Immature natural killer cell (primary cell): Measurements from ENCODE around the gene VIPR2. TPM values are rescaled to one million over a fixed set of nuclear protein-coding genes. Genes with fewer than 3 reads are reported as not detected.
A peak's percentile ranks its signal among the peaks of the same experiment; 100 is the strongest.

Experiments used
- DNase-seq, 3 donors: peaks; one replicate each; pipeline ENCODE4 v3.0.0; 2022; ENCODE audit warnings: mixed read lengths in 1 of 3
- H3K27ac Mint-ChIP-seq, 6 donors: one replicate each; pipeline ENCODE4 v1.8.0; 2020; ENCODE audit warnings: mixed read lengths in 6 of 6, mild to moderate bottlenecking in 5 of 6, inconsistent platforms in 4 of 6, moderate library complexity in 3 of 6
- H3K27me3 Mint-ChIP-seq, 3 donors: one replicate each; pipeline ENCODE4 v1.8.0; 2020 to 2021; ENCODE audit warnings: low read depth in 3 of 3, mild to moderate bottlenecking in 3 of 3, mixed read lengths in 3 of 3, moderate library complexity in 3 of 3, inconsistent platforms in 1 of 3
- H3K36me3 Mint-ChIP-seq, 3 donors: one replicate each; pipeline ENCODE4 v1.8.0; 2020; ENCODE audit warnings: mixed read lengths in 3 of 3, inconsistent platforms in 2 of 3, mild to moderate bottlenecking in 2 of 3
- H3K4me1 Mint-ChIP-seq, 2 donors: one replicate each; pipeline ENCODE4 v1.8.0; 2020; ENCODE audit warnings: inconsistent platforms in 2 of 2, mild to moderate bottlenecking in 2 of 2, mixed read lengths in 2 of 2, moderate library complexity in 1 of 2
- H3K4me3 Mint-ChIP-seq, 5 donors: one replicate each; pipeline ENCODE4 v1.8.0; 2020; ENCODE audit warnings: mild to moderate bottlenecking in 5 of 5, mixed read lengths in 5 of 5, inconsistent platforms in 3 of 5, moderate library complexity in 3 of 5
- H3K9me3 Mint-ChIP-seq, 6 donors: one replicate each; pipeline ENCODE4 v1.8.0; 2020; ENCODE audit warnings: mild to moderate bottlenecking in 6 of 6, mixed read lengths in 6 of 6, inconsistent platforms in 4 of 6, moderate library complexity in 3 of 6
- polyA plus RNA-seq, 3 donors: library from polyadenylated mRNA; unstranded; fragments of 300-500 nt; fragmentation: Illumina TruSeq; gene quantifications; one replicate each; pipeline ENCODE4 v1.2.3, GENCODE V29; 2021

VIPR2 gene
- polyA plus RNA-seq, 3 donors from 2014 or later = 0.41 to 5.2 (median 2.4) TPM

GRCh38 chr7:159039716-159040115, 105.0 kb downstream of the VIPR2 start:
- no peak overlapping the region for H3K4me3 Mint-ChIP-seq
- H3K4me1 Mint-ChIP-seq = peaks cover 0 to 3% of the 10 kb centered on the region in 2 donors
- H3K27me3 Mint-ChIP-seq = peaks cover 0 to 2% (median 0%) of the 10 kb centered on the region in 3 donors

GRCh38 chr7:159038066-159038465, 106.6 kb downstream of the VIPR2 start:
- peaks cover 0 to 1% (median 0%) of the 10 kb centered on the region in 6 donors for H3K9me3 Mint-ChIP-seq
- peaks cover 0 to 8% (median 4%) of the 10 kb centered on the region in 3 donors for H3K36me3 Mint-ChIP-seq
- DNase-seq = no peak
- peaks cover 0 to 2% (median 2%) of the 10 kb centered on the region in 3 donors for H3K27me3 Mint-ChIP-seq
- H3K4me3 Mint-ChIP-seq = no peak overlapping the region
- H3K27ac Mint-ChIP-seq = no peak overlapping the region
- H3K4me1 Mint-ChIP-seq = peaks cover 0 to 3% of the 10 kb centered on the region in 2 donors

More at GRCh38 chr7:159039716-159040115, 105.0 kb downstream of the VIPR2 start:
- Mint-ChIP-seq H3K9me3 (peaks cover 0 to 1% (median 0%) of the 10 kb centered on the region in 6 donors), H3K27ac (no peak overlapping the region), H3K36me3 (peaks cover 0 to 8% (median 0%) of the 10 kb centered on the region in 3 donors)
- DNase-seq = no peak

GRCh38 chr7:159036916-159037605, 107.6 kb downstream of the VIPR2 start:
- Mint-ChIP-seq H3K36me3 (peaks cover 0 to 6% (median 4%) of the 10 kb centered on the region in 3 donors), H3K27me3 (peaks cover 0 to 2% (median 2%) of the 10 kb centered on the region in 3 donors), H3K4me3 (no peak overlapping the region), H3K4me1 (peaks cover 0 to 3% of the 10 kb centered on the region in 2 donors), H3K27ac (no peak overlapping the region), H3K9me3 (peaks cover 0 to 1% (median 0%) of the 10 kb centered on the region in 6 donors)
- DNase-seq = no peak

GRCh38 chr7:159035571-159036073, 109.0 kb downstream of the VIPR2 start:
- H3K36me3 Mint-ChIP-seq = peaks cover 0 to 5% (median 4%) of the 10 kb centered on the region in 3 donors
- DNase-seq = no peak
- H3K27ac Mint-ChIP-seq = no peak overlapping the region
- peaks cover 0 to 1% (median 0%) of the 10 kb centered on the region in 6 donors for H3K9me3 Mint-ChIP-seq
- H3K4me1 Mint-ChIP-seq = peaks cover 0 to 6% of the 10 kb centered on the region in 2 donors
- no peak overlapping the region for H3K4me3 Mint-ChIP-seq
- H3K27me3 Mint-ChIP-seq = peaks cover 1 to 6% (median 2%) of the 10 kb centered on the region in 3 donors

DNA sequence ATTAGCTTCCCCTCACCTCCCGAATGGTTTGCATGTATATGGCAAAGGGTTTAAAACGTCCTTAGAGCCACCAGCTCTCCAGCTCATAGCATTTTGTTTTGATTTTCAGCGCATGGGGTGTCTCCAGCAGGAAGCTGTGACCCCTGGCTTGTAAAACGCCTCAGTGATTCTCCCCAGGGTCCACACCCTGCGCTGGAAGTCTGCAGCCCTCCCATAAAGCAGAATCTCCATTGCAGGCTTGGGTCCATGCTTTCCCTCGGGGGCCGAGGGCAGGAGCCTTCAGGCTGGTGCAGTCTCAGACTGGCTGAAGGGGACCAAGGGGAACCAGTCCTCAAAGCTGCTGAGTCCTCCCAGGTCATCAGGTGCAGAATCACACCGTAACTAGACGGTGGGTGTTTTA, 109.7 kb downstream of the VIPR2 start:
- Mint-ChIP-seq H3K4me3 (no peak overlapping the region), H3K9me3 (peaks cover 0 to 1% (median 0%) of the 10 kb centered on the region in 6 donors), H3K27ac (no peak overlapping the region), H3K4me1 (peaks cover 0 to 8% of the 10 kb centered on the region in 2 donors), H3K27me3 (peaks cover 1 to 6% (median 2%) of the 10 kb centered on the region in 3 donors), H3K36me3 (peaks cover 0 to 5% (median 4%) of the 10 kb centered on the region in 3 donors)
- DNase-seq = no peak

- peaks cover 1 to 6% (median 2%) of the 10 kb centered on the region in 3 donors for H3K27me3 Mint-ChIP-seq
- no peak for DNase-seq
- H3K27ac Mint-ChIP-seq = no peak overlapping the region
- peaks cover 0 to 5% (median 4%) of the 10 kb centered on the region in 3 donors for H3K36me3 Mint-ChIP-seq
- peaks cover 0 to 8% of the 10 kb centered on the region in 2 donors for H3K4me1 Mint-ChIP-seq
- no peak overlapping the region for H3K4me3 Mint-ChIP-seq
- H3K9me3 Mint-ChIP-seq = peaks cover 0 to 1% (median 0%) of the 10 kb centered on the region in 6 donors
These were observed 110.3 kb downstream of the VIPR2 start for GRCh38 chr7:159034394-159034793.

GRCh38 chr7:159033956-159034355, 110.7 kb downstream of the VIPR2 start:
- Mint-ChIP-seq H3K9me3 (peaks cover 0 to 1% (median 0%) of the 10 kb centered on the region in 6 donors), H3K27me3 (peaks cover 1 to 6% (median 2%) of the 10 kb centered on the region in 3 donors), H3K36me3 (peaks cover 0 to 5% (median 4%) of the 10 kb centered on the region in 3 donors), H3K4me1 (peaks cover 0 to 8% of the 10 kb centered on the region in 2 donors), H3K4me3 (no peak overlapping the region), H3K27ac (no peak overlapping the region)
- no peak for DNase-seq

- peaks cover 1 to 6% (median 2%) of the 10 kb centered on the region in 3 donors for H3K27me3 Mint-ChIP-seq
- peaks cover 0 to 1% (median 0%) of the 10 kb centered on the region in 6 donors for H3K9me3 Mint-ChIP-seq
- no peak for DNase-seq
- peaks cover 0 to 4% (median 4%) of the 10 kb centered on the region in 3 donors for H3K36me3 Mint-ChIP-seq
- H3K27ac Mint-ChIP-seq = no peak overlapping the region
- no peak overlapping the region for H3K4me3 Mint-ChIP-seq
- H3K4me1 Mint-ChIP-seq = peaks cover 0 to 8% of the 10 kb centered on the region in 2 donors
These were observed 111.2 kb downstream of the VIPR2 start for GRCh38 chr7:159033473-159033825.

DNA sequence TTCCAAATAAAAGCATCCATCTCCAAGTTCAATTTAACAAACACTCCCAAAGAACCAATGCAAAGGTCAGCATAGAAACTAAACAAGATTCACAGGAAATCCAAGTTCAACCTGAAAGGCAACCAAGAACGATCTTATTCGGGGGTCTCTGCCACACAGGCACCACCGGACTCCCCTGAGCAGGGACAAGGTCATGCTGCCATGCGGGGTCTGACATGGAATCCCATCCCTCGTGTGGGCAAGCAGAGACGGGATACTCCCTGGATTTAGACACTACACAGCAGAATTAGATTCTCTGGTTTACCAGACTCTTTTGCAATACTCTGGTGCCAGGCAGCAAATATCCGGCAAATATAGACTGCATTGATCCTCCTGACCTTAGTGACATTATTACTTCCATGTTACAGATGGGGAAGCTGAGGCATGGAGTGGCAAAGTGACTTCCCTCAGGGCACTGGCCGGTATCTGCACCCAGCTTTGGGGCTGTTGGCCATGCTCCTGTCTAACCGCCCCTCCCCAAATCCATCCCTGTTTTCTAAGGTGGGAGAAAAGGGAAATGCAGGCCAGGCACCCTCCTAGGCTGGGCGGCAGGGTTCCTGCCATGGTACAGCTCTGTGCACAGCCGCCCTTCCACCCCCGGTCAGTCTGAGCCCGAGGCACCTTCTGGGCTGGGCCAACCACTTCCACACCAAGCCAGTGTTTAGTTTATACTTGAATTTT, 111.8 kb downstream of the VIPR2 start:
- H3K4me3 Mint-ChIP-seq = peak overlapping the region in 1 of 5 donors; percentile 4
- H3K4me1 Mint-ChIP-seq = peaks cover 0 to 8% of the 10 kb centered on the region in 2 donors
- peaks cover 0 to 1% (median 0%) of the 10 kb centered on the region in 6 donors for H3K9me3 Mint-ChIP-seq
- peaks cover 1 to 9% (median 2%) of the 10 kb centered on the region in 3 donors for H3K27me3 Mint-ChIP-seq
- H3K27ac Mint-ChIP-seq = peak overlapping the region in 1 of 6 donors; percentile 17
- peaks cover 0 to 4% (median 0%) of the 10 kb centered on the region in 3 donors for H3K36me3 Mint-ChIP-seq
- DNase-seq = no peak

DNA sequence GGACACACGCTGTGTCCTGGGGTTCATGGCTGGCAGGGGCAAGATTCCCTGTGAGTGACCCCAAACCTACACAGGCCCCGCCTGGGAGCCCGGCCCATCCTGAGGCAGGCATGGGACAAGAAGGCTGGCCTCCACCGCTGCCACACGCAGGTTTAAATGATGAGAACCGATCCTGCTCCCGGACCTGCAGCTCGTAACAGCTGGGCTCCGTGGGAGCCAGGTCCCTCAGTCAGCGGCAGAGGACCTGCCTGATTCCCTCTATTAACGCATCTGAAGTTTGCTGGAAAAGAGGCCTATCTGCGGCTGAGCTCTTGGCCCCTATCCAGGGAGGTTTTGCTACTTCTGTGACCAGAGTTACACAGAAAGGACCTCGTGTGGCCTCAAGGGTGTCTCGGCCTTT, 112.3 kb downstream of the VIPR2 start:
- H3K4me3 Mint-ChIP-seq = peak overlapping the region in 1 of 5 donors; percentile 4

GRCh38 chr7:159031750-159032149, 112.9 kb downstream of the VIPR2 start:
- H3K4me3 Mint-ChIP-seq = peak overlapping the region in 1 of 5 donors; percentile 15
- H3K27me3 Mint-ChIP-seq = peaks cover 1 to 9% (median 2%) of the 10 kb centered on the region in 3 donors
- H3K4me1 Mint-ChIP-seq = peaks cover 0 to 5% of the 10 kb centered on the region in 2 donors
- no peak overlapping the region for H3K27ac Mint-ChIP-seq
- H3K9me3 Mint-ChIP-seq = peaks cover 0 to 1% (median 0%) of the 10 kb centered on the region in 6 donors
- no peak for DNase-seq
- peaks cover 0 to 4% (median 0%) of the 10 kb centered on the region in 3 donors for H3K36me3 Mint-ChIP-seq

More for the DNA sequence above, 112.3 kb downstream of the VIPR2 start:
- DNase-seq = no peak
- Mint-ChIP-seq H3K27ac (peak overlapping the region in 1 of 6 donors; percentile 17), H3K27me3 (peaks cover 1 to 9% (median 2%) of the 10 kb centered on the region in 3 donors), H3K36me3 (peaks cover 0 to 4% (median 0%) of the 10 kb centered on the region in 3 donors), H3K4me1 (peaks cover 0 to 8% of the 10 kb centered on the region in 2 donors), H3K9me3 (peaks cover 0 to 1% (median 0%) of the 10 kb centered on the region in 6 donors)

DNA sequence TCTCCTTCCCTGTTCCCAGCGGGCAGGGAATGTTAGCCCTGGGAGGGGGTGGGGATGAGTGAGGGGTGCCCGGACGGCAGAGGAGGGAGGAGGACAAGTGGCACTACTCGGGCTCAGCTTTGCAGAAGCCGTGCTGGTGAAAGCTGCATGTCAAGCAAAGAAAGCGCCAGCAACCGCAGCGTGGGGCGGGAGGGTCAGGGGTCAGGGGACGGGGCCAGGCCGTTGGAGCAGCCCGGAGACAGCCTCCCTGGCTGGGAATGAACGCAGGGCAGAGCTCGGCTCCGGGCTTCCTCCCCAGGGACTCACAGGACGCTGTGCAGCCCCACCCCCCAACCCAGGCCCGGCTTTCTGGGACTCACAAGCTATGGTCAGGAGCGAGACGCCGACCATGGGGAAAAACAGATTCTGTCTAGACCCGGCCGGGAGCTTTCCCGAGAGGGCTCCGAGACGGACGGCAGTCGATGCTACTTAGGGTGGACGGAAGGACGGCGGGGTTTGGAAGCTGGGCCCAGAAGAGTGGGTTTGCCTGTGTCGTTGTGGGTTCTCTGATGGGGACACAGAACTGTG, 113.4 kb downstream of the VIPR2 start:
- peaks cover 0 to 4% of the 10 kb centered on the region in 2 donors for H3K4me1 Mint-ChIP-seq
- H3K36me3 Mint-ChIP-seq = peaks cover 0 to 4% (median 0%) of the 10 kb centered on the region in 3 donors
- H3K4me3 Mint-ChIP-seq = peak overlapping the region; percentile 33 to 74 (median 65)
- DNase-seq = no peak
- no peak overlapping the region for H3K27ac Mint-ChIP-seq
- peaks cover 1 to 9% (median 2%) of the 10 kb centered on the region in 3 donors for H3K27me3 Mint-ChIP-seq
- H3K9me3 Mint-ChIP-seq = peaks cover 0 to 1% (median 0%) of the 10 kb centered on the region in 6 donors

GRCh38 chr7:159030490-159031134, 114.1 kb downstream of the VIPR2 start:
- Mint-ChIP-seq H3K27ac (no peak overlapping the region), H3K27me3 (peaks cover 1 to 9% (median 2%) of the 10 kb centered on the region in 3 donors), H3K4me1 (peaks cover 0 to 4% of the 10 kb centered on the region in 2 donors), H3K4me3 (peak overlapping the region; percentile 33 to 74 (median 65)), H3K36me3 (peaks cover 0 to 4% (median 0%) of the 10 kb centered on the region in 3 donors), H3K9me3 (peaks cover 0 to 1% (median 0%) of the 10 kb centered on the region in 6 donors)
- DNase-seq = peak; percentile 9 to 19 (median 15)
